Gastrocnemius medialis (tissue), 4 donors: ENCODE results near the gene VMP1. TPM values are rescaled to one million over a fixed set of nuclear protein-coding genes. Genes with fewer than 3 reads are reported as not detected.

ENCODE experiments used
- ATAC-seq, 2 donors: fragments of 150-250 bp; one replicate each; pipeline ENCODE4 v1.9.1; 2016
- DNase-seq, 2 donors: peaks; one replicate each; pipeline ENCODE4 v3.0.0-alpha.2; 2019
- H3K27ac ChIP-seq, 4 donors: fragments of 200-600 bp; sonication (generic); 1 replicate in 1 of 4; 2 replicates in 3 of 4; pipeline ENCODE4 v1.5.1; 2016 to 2018; ENCODE audit warnings: mild to moderate bottlenecking in 2 of 4, moderate library complexity in 1 of 4
- H3K27me3 ChIP-seq, 3 donors: fragments of 200-600 bp; sonication (generic) in 2 of 3; 1 replicate in 1 of 3; 2 replicates in 2 of 3; pipeline versions ENCODE4 v1.5.1 to v1.6.0; 2016 to 2019; ENCODE audit warnings: mild to moderate bottlenecking in 1 of 3, moderate library complexity in 1 of 3
- H3K36me3 ChIP-seq, 2 donors: fragments of 200-600 bp; sonication (generic) in 1 of 2; one replicate each; pipeline ENCODE4 v1.5.1; 2017 to 2018
- H3K4me1 ChIP-seq, 2 donors: fragments of 200-600 bp; sonication (generic) in 1 of 2; one replicate each; pipeline ENCODE4 v1.5.1; 2016 to 2017; ENCODE audit warnings: mild to moderate bottlenecking in 2 of 2
- H3K4me3 ChIP-seq, 4 donors: fragments of 200-600 bp; sonication (generic) in 3 of 4; 1 replicate in 1 of 4; 2 replicates in 3 of 4; pipeline ENCODE4 v1.5.1; 2016 to 2019; ENCODE audit warnings: mild to moderate bottlenecking in 2 of 4
- H3K9me3 ChIP-seq, 3 donors: fragments of 200-600 bp; sonication (generic) in 2 of 3; 1 replicate in 1 of 3; 2 replicates in 2 of 3; pipeline ENCODE4 v1.5.1; 2016 to 2019
- POLR2A ChIP-seq, 2 donors: fragments of 450-650 bp; IDR thresholded peaks; one replicate each; pipeline ENCODE4 v1.6.1; 2017; ENCODE audit warnings: antibody characterized with exemption in 2 of 2, mild to moderate bottlenecking in 2 of 2, moderate library complexity in 2 of 2
- in situ Hi-C, 4 donors: fragments of 200-750 bp; cut with MboI; loops; one replicate each; pipeline versions ENCODE4 v1.15.0 to v1.8.0; 2017; ENCODE audit warnings: low sequenced_read_pairs in 4 of 4
- intact Hi-C: fragments of 100-400 bp; cut with DNase I; formaldehyde crosslinking; loops from one replicate; pipeline ENCODE4 v1.15.1; 2023; ENCODE audit warnings: low total_unique reads
- total RNA-seq, 4 donors: library from RNA; depleted of rRNA; stranded (reverse); fragments of >200 nt; gene quantifications; one replicate each; pipeline versions ENCODE4 v1.1.0 to v1.2.3, GENCODE V29; 2016
- TF ChIP-seq, protein P1 (sequence below), 5 experiments: fragments of 450-650 bp in 3 of 5; fragments of 200-600 bp in 2 of 5; sonication (generic) in 2 of 5; IDR thresholded peaks in 4 of 5; conservative IDR thresholded peaks in 1 of 5; 1 replicate in 4 of 5; 2 replicates in 1 of 5; pipeline ENCODE4 v1.5.1; 2016 to 2019; ENCODE audit warnings: antibody characterized with exemption in 5 of 5, mild to moderate bottlenecking in 3 of 5, moderate library complexity in 3 of 5

Gene VMP1
- total RNA-seq, 4 donors from 2014 or later: 39.2 to 55.0 (median 48.4) TPM

DNA sequence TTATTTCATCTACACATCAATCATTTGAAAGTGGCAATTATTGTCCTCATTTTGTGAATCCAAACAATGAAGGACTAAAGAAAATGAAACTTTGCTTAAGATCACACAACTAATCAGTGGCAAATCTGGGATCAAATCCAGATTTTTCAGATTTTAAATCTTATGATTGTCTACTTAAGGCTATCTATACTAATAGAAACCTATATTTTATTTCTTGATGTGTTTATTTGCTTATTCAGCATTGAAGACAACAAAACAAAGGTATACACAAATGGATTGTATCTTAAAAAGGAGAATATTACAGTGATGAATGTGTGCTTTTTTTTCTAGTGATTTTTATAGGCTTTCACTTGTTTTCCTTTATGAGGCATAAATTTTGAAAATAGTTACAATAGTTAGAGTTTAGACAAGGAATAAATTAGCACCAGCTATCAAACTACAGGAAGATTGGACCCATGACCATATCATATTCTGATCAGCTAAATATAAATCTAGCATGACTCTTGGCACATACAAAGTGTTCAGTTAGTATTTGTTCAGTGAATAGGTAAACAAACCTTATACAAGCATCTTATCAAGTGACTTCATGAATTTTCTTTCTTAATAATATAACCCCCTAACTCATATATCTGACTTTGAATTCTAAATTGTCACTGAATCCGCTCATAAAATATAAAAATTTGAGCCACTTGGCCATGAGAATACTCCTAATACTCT is 20.5 kb downstream of the VMP1 start:
- TF ChIP-seq POLR2A (IDR thresholded peaks at IDR 0.05): no peak
- TF ChIP-seq, protein P1, sequence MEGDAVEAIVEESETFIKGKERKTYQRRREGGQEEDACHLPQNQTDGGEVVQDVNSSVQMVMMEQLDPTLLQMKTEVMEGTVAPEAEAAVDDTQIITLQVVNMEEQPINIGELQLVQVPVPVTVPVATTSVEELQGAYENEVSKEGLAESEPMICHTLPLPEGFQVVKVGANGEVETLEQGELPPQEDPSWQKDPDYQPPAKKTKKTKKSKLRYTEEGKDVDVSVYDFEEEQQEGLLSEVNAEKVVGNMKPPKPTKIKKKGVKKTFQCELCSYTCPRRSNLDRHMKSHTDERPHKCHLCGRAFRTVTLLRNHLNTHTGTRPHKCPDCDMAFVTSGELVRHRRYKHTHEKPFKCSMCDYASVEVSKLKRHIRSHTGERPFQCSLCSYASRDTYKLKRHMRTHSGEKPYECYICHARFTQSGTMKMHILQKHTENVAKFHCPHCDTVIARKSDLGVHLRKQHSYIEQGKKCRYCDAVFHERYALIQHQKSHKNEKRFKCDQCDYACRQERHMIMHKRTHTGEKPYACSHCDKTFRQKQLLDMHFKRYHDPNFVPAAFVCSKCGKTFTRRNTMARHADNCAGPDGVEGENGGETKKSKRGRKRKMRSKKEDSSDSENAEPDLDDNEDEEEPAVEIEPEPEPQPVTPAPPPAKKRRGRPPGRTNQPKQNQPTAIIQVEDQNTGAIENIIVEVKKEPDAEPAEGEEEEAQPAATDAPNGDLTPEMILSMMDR (IDR thresholded peaks at IDR 0.05 in 4 of 5, conservative IDR thresholded peaks at IDR 0.05 in 1 of 5): no peak
- H3K27ac ChIP-seq: peak overlapping the region; percentile 61 to 87 (median 74)
- peaks cover 38 to 49% of the 10 kb centered on the region in 2 donors for H3K4me1 ChIP-seq
- no peaks in the 10 kb centered on the region for H3K27me3 ChIP-seq
- H3K9me3 ChIP-seq: no peaks in the 10 kb centered on the region
- DNase-seq (no peak), ATAC-seq (peak in 1 of 2 donors; percentile 85)
- in situ Hi-C loops: no loop called here
- H3K4me3 ChIP-seq: no peak overlapping the region
- intact Hi-C loops: no loop called here
- H3K36me3 ChIP-seq: peaks cover 0 to under 1% of the 10 kb centered on the region in 2 donors

DNA sequence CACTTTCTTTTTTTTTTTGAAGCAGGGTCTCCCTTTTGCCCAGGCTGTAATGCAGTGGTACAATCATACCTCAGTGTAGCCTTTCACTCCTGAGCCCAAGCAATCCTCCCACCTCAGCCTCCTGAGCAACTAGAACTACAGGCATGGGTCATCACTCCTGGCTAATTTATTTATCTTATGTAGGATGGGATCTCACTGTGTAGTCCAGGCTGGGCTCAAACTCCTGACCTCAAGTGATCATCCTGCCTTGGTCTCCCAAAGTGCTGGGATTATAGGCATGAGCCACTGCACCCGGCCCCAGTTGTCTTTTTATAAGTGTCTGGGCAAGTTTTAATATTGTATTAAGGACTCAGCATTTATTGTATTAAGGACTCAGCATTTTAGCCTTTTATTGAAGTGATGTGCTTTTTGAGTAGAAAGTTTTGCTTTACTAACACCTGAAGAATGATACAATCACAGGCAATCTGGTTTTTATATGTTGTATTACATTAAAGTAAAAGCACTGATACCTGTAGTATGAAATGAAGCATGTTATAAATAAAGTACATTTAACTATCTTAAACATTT is 22.9 kb downstream of the VMP1 start:
- Histone ChIP-seq H3K4me3 (no peak overlapping the region), H3K4me1 (peaks cover 33 to 42% of the 10 kb centered on the region in 2 donors), H3K9me3 (no peaks in the 10 kb centered on the region), H3K27ac (peak overlapping the region in 3 of 4 donors; percentile 2 to 87 (median 78)), H3K27me3 (no peaks in the 10 kb centered on the region), H3K36me3 (peaks cover 0 to 10% of the 10 kb centered on the region in 2 donors)
- no peak for DNase-seq
- ATAC-seq: no peak
- in situ Hi-C loops: no loop called here
- intact Hi-C loops: no loop called here
- TF ChIP-seq, protein P1 (IDR thresholded peaks at IDR 0.05 in 4 of 5, conservative IDR thresholded peaks at IDR 0.05 in 1 of 5): no peak
- no peak for TF ChIP-seq POLR2A (IDR thresholded peaks at IDR 0.05)

DNA sequence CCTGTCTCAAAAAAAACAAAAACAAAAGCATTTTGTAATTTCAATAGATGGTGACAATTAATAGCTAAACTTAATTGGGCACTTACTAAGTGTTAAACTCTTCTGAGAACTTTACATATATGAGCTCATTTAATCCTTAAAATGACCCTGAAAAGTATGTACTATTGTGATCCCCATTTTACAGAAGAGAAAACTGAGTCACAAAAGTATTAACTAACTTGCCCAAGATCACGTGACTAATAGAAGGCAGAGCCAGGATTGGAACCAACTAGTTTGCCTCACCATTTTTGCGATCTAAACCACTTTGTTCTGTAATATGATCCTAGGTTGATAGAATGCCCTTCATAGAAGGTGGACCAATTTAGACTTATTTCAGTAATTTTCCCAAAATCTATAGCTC is 26.2 kb downstream of the VMP1 start:
- H3K4me1 ChIP-seq: peaks cover 16 to 17% of the 10 kb centered on the region in 2 donors
- no peak for ATAC-seq
- H3K27ac ChIP-seq: no peak overlapping the region
- TF ChIP-seq, protein P1 (IDR thresholded peaks at IDR 0.05 in 4 of 5, conservative IDR thresholded peaks at IDR 0.05 in 1 of 5): no peak
- TF ChIP-seq POLR2A (IDR thresholded peaks at IDR 0.05): no peak
- H3K4me3 ChIP-seq: no peak overlapping the region
- intact Hi-C loops: no loop called here
- no peaks in the 10 kb centered on the region for H3K9me3 ChIP-seq
- no peaks in the 10 kb centered on the region for H3K27me3 ChIP-seq
- DNase-seq: no peak
- in situ Hi-C loops: no loop called here
- peaks cover 0 to 43% of the 10 kb centered on the region in 2 donors for H3K36me3 ChIP-seq

DNA sequence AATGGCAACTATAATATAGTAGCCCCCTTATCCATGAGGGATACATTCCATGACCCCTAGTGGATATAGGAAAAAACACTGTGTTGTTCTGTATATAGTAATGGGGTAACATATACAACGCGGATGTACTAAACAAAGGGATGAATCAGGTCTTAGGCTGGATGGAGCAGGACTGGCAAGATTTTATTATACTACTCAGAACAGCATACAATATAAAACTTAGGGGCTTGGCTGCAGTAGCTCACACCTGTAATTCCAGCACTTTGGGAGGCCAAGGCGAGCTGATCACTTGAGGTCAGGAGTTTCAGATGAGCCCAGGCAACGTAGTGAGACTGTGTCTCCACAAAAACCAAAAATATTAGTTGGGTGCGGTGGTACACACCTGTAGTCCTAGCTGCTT is 26.8 kb downstream of the VMP1 start:
- H3K36me3 ChIP-seq: peaks cover 0 to 48% of the 10 kb centered on the region in 2 donors
- in situ Hi-C loops: no loop called here
- intact Hi-C loops: no loop called here

More for the DNA sequence above, 26.8 kb downstream of the VMP1 start:
- TF ChIP-seq POLR2A (IDR thresholded peaks at IDR 0.05): no peak
- TF ChIP-seq, protein P1 (IDR thresholded peaks at IDR 0.05 in 4 of 5, conservative IDR thresholded peaks at IDR 0.05 in 1 of 5): no peak
- no peak for DNase-seq
- no peak for ATAC-seq
- Histone ChIP-seq H3K4me1 (peaks cover 12 to 14% of the 10 kb centered on the region in 2 donors), H3K4me3 (no peak overlapping the region), H3K27me3 (no peaks in the 10 kb centered on the region), H3K9me3 (no peaks in the 10 kb centered on the region), H3K27ac (no peak overlapping the region)
